GM19438 (cell line): ENCODE data around the gene INTS11.

Experiments
- ATAC-seq: cut with Tn5 transposase; IDR thresholded peaks from one replicate; pipeline ENCODE4 v1.9.1; 2021; ENCODE audit warnings: low read depth; ENCODE audit not compliant: unreplicated experiment

Gene INTS11

DNA sequence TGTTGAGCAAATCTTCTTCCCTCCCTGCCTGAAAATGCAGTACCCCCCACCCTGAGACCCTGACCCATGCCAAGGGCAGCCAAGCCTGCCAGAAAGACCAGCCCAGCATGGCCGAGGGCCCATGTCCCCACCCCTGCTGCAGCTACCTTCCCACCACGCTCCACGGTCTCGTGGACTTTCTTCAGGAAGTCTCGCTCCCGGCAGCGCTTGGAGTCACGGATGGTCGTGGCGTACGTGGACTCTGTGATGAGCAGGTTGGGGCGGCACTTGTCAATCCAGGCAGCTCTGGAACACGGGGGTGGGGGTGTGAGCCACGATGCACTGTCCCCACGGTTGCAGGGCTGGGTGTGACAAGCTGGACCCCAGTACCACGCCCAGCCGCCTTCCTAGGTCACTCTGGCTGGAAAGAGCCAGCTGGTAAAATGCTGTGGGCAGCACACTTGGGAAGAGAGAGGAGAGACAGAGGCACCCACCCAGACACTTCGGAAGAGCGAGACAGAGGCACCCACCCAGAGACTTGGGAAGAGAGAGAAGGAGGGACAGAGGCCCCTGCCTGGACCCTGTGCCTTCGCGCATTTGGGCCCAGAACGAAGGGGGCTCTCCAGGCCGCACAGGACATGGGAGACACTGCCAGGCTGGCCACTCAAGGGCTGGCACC lies 9.7 kb downstream of the INTS11 start:
- no peak for ATAC-seq

DNA sequence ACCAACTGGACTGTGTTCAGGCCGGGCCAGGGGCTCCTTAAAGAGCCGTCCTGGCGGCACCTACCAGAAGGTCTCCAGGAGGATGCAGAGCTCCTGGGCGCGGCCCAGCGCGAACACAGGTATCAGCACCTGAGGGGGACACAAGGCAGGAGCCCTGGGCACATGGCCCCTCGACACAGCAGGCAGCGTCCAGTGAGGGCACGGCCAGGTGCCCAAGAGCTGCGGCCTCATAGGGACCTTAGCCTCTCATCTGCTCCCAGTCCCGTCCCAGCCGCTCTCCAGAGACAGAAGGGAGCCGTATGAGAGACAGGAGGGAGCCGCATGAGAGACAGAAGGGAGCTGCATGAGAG lies 10.2 kb downstream of the INTS11 start:
- no peak for ATAC-seq

DNA sequence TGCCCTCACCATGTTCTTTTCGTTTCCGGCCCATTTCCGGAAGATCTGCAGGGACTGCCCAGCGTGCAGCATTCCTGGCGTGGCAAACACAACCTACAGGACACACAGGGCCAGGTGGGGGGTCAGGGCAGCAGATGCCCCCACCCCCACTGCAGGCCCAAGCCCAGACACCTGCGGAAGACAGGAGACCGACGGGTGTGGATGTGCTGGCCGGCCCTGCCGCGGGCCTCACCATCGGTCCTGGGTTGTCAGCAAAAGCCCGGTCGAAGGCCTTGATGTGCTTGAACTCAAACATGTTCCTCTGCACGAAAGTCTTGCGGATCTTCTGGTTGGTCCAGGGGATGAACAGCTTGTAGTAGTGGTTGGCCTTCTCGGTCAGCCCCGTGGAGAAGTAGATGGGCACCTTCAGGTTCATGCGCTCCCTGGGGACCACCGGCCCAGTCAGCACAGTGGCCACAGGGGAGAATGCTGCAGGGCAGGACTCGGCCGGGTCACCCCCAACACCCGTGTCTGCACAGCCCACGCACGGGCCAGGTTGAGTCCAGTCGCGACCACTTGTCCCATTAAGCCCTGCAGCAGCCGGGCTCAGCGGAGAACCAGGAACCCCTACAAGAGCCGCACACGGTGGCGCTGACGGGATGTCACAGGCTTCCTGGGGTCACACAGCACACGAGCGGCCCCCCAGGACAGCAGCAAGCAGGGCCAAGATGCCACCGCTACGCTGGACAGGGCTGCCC lies 10.8 kb downstream of the INTS11 start:
- no peak for ATAC-seq

DNA sequence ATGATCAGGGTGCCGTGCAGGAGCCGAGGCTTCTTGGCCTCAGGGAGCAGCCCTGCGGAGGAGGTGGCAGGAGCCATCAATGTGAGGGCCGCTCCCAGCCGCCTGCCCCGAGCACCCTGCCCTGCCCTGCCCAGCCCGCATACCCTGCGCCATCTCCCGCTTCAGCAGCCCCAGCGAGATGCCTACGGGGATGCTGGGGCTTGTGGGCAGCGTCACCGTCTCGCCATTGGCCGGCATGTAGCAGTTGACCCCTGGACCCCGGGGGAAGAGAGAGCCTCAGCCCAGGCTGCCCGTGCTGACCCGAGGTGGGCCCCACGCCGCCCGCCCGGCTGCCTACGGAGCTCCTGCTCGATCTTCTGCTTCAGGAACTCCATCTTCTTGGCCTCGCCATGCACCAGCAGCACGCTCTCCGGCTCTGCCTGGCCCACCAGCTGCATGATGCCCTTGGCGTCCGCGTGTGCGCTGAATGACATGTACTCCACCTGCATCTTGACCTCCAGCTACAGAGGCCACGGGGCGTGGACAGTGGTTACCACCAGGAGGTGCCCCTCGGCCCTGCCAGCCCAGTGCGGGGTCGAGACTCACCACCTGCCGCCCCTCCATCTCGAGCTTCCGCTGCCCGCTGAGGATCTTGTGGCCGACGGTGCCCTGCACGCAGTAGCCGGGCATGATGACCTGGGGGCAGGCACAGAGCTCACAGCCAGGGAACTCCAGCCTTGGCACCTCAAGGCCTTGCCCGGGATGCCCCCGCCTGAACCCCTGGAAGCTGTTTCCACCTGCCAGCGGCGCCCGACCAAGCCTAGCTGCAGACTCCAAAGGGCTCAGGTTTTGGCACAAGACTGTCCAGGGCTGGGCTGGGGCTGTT lies 11.8 kb downstream of the INTS11 start:
- ATAC-seq, result no peak

DNA sequence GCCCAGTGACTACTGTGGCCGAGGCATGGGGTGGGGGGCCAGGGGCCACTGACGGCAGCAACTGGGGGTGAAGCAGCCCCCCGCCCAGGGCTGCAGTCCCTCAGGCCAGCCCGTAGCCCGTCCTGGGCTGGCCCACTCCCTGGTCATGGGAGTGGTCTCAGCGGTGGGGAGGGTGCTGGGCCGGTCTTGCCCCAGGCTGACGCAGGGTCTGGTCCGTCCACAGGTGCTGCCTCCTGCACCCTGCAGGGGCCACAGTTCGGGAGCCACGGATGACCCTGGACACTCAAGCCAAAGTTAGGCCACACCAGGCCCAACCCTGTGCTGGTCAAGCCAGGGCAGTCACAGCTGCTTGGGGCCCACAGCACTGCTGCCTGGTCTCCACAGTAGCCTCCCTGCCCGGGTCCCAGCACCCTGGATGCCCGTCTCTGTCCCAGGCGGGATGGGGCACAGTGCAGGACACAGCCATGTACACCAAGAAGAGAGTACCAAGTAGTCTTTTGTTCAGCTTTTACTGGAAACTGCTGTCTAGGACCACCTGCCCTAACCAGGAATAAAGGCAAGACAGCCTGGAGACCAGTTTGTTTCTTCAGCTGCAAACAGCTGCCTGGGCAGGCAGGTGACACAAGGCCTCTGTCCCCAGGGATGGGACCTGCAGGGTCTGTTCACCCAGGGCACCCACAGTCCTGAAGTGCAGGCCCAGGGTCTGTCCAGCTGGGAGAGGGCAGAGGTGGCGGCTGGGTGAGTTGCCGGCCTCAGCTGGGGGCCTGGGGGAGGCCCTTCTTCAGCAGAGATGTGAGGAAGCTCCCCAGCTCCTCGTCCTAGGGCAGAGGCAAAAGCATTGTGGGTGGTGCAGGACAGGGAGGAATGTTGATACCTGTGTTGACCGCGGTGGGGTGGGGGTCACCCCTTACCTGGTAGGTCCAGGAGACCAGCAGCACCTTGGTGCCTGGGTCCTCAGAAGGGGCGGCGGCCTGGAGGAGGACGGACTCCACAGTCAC lies 13.1 kb downstream of the INTS11 start:
- ATAC-seq, result no peak

DNA sequence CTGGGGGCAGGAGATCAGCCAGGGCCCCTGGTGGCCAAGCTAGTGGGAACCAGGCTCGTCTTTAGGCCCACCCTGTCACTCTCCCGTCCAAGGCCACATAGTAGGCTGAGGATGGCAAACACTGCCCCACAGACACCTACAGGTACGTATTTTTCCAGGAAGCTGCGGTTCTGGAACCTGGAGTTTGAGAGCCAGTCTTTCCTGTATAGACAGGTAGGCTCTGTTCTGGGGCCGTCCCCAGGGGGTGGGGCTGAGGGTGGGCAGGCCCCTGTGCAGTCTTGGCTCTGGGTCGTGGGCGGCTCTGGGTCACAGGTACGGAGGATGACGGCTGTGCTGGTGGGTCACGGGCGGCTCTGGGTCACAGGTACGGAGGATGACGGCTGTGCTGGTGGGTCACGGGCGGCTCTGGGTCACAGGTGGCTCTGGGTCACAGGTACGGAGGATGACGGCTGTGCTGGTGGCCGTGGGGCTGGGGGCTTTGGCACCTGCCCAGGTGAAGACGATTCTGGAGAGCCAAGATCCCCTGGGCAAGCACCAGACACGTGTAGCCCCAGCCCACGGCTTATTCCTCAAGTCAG lies 13.9 kb downstream of the INTS11 start:
- no peak for ATAC-seq

DNA sequence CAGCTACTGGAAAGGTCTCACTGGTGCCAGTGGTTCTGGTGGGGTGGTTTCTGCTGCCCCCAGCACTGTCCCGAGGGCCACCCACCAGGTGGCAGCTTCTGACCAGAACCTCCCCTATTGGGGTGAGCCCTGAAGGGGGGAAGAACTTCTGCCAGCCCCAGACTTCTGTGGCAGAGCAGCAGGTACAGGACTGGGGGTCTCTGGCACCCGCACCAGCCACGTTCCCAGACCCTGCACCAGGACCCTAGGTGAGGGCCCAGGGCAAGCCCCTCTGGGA lies 14.4 kb downstream of the INTS11 start:
- ATAC-seq, result no peak

DNA sequence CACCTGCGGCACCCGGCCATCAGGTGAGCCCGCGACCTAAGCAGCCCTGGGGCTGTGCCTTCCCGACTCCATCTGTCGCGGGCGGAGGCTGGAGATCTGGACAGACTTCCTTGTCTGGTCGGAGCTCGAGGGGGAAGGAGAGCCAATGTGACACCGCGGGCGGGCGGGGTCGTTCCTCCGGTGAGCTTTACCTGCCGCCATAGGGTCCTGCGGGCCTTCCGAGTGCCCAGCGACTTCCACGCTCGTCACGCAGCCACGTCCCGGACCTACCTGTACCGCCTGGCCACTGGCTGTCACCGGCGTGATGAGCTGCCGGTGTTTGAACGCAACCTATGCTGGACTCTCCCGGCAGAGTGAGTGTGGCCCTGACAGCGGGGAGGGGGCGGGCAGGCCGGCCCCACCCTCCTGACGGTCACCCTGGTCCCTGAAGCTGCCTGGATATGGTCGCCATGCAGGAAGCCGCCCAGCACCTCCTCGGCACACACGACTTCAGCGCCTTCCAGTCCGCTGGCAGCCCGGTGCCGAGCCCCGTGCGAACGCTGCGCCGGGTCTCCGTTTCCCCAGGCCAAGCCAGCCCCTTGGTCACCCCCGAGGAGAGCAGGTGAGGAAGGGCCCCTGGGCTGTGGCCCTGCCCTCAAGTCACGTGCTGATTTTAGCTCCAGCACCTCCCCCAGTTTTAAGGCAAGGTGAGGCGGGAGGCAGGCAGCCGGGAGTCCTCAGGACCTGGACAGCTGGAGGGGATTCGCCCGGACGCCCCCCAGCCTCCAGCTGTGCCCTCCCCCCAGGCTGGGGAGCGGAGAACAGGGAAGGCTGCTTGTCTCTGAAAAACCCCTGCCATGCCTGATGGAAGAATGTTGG lies 15.0 kb downstream of the INTS11 start:
- ATAC-seq, result no peak

DNA sequence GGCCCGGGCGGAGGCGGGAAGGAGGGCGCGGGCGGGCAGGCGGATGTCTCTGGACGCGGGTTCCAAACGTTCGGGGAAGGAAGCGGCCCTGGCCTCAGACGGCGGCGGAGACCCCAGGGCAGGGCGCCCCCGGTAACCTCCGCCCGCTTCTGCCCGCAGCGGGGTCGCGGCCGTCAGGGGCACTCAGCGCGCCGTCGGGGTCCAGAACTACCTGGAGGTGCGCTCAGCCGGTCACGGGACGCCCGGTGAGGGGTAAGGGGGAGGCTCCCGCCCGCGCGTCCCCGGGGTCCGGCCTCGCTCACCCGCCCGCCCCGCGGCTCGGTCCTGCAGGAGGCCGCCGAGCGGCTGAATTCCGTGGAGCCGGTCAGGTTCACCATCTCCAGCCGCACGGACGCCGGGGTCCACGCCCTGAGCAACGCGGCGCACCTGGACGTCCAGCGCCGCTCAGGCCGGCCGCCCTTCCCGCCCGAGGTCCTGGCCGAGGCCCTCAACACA lies 15.7 kb downstream of the INTS11 start:
- ATAC-seq, result no peak

DNA sequence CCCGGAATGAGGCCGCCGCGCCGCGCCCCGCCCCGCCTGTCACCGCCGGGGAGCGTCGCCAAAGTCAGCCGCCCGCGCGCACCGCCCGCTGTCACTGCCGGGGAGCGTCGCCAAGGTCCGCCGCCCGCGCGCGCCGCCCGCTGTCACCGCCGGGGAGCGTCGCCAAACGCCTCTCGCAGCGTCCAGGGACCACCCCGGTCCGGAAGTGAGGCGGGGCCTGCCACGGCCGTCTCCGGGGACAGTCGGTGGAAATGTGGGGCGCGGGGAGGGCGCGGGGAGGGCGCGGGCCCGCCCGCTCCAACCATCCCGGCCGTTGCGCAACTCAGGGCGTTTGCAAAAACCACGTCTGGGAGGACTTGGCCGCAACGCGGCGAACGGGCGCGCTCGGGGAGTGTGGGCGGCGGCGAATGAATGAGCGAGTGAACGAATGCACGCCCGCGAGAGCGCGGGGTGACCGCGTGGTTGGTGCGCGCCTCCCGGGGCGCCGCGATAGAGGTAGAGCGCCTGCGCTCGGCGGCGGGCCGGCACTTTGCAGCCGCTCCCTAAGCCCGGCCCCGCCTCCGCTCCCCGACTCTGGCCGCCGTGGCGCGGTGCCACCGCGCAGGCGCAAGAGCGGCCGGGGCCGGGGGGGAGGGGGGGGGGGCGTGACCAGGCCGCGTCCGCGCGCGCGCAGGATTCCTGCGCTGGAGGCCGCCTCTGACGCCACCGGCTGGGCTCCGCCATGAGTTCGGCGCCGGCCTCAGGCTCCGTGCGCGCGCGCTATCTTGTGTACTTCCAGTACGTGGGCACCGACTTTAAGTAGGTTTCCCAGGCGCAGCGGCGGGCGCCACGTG lies 16.3 kb downstream of the INTS11 start, which contains the start of the genes ACAP3 and PUSL1:
ACAP3 (minus strand) TSS at position 8 of the 833 bp plus-strand sequence. CDS start 115 bp downstream, outside the sequence.
PUSL1 (plus strand) TSS at position 675 of the 833 bp plus-strand sequence; CDS start at position 722, 47 bp downstream.
- peak; percentile 44 for ATAC-seq

DNA sequence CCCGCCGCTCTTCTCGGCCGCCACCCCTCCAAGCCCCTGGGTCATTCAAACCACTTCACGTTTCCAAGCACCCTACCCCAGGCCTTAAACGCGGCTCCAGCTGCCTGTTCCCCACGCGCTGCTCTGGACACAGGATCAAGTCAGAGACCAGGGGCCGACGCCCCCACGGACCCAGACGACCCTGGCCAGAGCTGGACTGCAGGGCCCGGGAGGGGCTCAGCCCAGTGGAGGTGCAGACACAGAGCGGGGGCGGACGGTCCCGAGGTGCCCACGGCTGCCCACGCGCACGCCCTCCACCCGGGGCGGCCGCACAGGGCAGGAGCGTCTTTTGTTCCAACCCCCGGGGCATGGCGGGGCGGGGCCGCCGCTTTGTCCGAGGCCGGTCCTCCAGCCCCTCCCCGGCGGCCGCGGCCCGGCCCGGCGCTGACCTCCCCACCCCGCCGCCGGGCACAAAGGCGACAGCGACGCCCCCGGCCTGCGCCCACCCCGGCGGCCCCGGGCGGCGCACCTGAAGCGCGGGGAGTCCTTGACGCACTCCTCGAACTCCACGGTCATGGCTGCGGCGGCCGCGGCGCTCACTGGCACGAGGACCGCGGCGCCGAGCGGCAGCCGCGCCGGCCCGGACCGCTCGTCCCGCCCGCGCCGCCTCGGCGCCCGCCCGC lies 17.1 kb downstream of the INTS11 start:
- ATAC-seq, result peak; percentile 6

DNA sequence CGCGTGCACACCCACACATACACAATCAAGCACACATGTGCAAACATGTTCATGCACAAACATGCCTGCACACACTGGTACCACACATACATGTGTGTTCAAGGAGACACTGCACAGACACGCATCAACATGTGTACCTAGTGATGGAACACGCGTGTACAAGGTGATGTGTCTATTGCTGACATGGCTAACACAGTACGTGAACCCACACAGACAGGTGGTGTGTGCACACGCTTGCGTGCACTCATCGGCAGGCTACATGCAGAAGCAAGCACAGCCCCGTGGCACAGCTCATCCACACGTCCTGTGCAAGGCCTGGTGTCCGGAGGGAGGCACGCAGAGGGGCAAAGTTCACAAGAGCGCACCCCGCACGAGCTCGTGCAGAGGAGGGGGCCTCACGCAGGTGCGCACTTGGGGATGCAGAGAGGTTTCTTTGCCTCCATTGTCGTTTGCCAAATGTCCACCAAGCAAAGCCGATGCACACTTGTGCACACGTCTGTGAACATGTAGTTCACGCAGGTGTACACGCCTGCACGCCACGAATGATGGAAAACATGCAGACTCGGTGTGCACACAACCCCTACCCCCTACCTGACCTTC lies 17.7 kb downstream of the INTS11 start:
- no peak for ATAC-seq

DNA sequence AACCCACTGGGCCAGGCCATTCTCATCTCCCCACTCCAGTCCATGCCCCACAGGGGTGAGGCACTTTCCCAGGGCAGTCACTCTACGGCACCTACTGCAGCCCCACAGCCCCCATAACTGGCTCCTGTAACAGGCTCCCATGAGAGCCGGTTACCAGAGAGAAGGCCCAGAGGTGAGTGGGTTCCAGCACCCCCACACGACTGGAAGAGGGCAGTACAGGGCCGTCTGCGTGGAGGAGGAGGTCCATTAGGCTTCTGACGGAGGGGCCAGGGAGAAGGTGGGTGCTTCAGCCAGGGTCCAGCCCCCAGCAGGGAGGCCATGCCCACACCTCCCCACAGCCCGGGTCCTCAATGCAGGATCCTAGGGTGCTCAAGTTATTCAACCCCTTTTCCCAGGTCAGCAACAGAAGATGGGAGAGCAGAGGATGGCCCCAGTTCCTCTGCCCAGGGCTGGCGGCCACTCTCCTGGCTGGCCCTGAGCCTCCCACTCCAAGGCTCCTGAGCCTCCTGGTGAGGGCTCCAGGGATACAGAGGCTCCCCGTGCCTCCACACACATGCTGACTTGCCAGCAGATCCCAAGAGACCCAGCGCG lies 18.3 kb downstream of the INTS11 start:
- ATAC-seq, result no peak

DNA sequence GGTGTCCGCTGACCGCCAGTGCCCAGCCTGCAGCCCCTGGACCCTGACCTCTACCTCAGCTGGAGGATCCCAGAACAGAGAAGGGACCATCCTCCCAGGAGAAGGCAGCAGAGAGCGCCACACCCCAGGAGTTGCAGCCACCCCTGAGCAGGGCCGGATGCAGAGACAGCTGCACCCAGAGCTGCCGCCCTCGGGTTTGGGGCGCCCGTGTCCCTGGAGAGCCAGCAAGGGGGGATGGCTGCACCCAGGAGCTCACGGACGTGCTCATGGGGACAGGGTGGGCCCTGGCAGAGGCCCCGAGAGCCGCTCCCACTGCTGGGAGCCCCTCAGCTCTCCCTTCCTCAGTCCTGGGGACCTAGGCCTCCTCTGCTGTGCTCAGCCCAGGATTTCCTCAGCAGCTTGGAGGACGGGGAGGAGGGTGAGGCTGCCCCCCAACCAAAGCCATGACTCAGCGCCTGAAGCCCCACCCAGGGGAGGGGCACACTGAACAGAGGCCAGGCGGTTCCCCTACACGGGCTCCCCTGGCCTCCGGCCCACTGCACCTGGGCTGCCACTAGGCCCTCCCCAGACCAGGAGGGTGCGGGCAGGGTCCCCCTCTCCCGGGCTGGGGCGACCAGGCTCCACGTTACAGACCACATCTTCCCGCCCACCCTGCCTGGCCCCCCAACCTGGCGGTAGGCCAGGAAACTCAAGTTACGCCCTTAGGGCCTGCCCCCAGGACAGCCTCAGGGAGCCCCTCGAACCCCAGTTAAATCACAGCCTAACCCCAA lies 19.0 kb downstream of the INTS11 start:
- peak; percentile 35 for ATAC-seq

DNA sequence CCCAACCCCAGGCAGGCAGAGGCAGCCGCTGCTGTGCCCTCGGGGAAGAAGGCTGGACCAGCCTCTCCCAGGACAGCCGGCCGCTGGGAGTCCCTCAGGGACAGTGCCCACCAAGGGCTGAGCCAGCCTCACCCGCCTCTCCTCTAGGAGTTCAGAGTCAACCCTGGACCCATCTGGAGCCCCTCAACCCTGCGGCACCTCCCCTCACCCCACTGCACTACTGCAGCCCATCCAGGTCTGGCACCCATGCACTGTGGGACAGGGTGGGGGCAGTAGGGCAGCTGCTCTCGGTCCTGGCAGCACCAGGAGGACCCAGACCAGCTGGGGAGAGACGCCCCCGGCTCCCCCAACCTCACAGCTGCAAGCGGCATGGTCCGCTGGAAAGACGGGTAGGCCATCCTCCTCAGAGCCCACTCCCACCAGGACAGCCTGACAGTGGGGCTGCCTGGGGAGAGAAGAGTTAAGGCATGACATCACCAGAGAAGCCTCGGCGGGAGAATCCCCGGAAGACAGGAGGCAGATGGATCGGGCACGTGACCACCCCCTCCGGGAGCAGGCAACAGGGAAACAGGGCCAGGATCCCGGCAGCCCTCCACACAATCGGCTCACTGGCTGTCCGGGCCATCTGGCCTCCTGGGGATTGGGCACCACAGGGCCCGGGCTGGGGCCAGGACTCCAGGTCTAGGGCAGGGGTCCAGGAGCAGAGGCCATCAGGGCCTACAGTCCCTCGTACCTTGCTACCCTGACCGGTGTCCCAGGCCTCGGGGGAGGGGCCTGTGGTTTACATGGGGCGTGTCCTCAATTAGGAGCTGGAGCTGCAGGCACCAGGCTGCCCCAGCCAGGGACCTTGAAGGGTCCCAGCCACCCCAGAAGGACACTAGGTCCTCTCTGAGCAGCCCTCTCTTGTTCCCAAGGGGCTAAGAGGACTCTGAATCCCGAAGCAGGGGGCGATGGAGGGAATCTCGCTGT lies 19.8 kb downstream of the INTS11 start:
- ATAC-seq, result no peak
